ENCODE measurements around the gene ANKRD33. TPM values are rescaled to one million over a fixed set of nuclear protein-coding genes. Genes with fewer than 3 reads are reported as not detected.

Gene ANKRD33
- total RNA-seq, 1 experiment from 2014 or later, result not detected

DNA sequence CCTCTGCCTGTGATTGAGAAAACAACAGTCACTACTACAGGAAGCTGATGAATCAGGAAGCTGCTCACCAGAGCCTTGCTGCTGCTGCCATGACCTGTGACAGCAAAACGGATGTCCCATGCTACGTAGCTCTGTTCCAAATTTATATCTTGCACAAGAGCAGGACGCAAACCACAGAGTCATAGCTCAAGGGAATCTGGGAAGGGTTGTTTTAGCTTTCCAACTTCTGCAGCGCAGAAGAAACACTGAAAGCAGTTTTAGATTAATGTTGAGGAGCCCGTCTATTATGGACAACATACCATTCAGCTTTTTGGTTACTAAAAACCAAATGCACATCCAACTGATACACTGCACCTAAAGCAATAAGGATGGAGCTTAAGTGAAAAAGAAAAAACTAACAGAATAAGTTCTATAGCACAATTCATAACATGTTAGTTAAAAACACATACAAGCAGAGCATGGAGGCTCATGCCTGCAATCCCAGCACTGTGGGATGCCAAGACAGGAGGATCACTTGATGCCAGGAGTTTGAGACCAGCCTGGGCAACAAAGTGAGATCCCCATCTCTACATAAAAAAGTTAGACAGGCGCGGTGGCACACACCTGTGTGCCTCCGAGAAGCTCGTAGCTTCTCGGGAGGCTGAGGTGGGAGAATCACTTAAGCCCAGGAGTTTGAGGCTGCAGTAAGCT is 1.7 kb upstream of the ANKRD33 start:
- intact Hi-C loops (cut with micrococcal nuclease), result no loop called here
- Mint-ChIP-seq H3K27ac (ENCODE audit: low read depth, unreplicated experiment) (peak overlapping the region; percentile 74), H3K4me1 (ENCODE audit: insufficient read depth, unreplicated experiment) (peaks cover 14% of the 10 kb centered on the region), H3K9me3 (ENCODE audit: unreplicated experiment) (no peaks in the 10 kb centered on the region), H3K36me3 (ENCODE audit: insufficient read depth, unreplicated experiment) (no peaks in the 10 kb centered on the region), H3K4me3 (ENCODE audit: unreplicated experiment) (peak overlapping the region; percentile 25), H3K27me3 (ENCODE audit: insufficient read depth, unreplicated experiment) (no peaks in the 10 kb centered on the region)
- TF ChIP-seq, protein P1, sequence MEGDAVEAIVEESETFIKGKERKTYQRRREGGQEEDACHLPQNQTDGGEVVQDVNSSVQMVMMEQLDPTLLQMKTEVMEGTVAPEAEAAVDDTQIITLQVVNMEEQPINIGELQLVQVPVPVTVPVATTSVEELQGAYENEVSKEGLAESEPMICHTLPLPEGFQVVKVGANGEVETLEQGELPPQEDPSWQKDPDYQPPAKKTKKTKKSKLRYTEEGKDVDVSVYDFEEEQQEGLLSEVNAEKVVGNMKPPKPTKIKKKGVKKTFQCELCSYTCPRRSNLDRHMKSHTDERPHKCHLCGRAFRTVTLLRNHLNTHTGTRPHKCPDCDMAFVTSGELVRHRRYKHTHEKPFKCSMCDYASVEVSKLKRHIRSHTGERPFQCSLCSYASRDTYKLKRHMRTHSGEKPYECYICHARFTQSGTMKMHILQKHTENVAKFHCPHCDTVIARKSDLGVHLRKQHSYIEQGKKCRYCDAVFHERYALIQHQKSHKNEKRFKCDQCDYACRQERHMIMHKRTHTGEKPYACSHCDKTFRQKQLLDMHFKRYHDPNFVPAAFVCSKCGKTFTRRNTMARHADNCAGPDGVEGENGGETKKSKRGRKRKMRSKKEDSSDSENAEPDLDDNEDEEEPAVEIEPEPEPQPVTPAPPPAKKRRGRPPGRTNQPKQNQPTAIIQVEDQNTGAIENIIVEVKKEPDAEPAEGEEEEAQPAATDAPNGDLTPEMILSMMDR (IDR thresholded peaks at IDR 0.05; ENCODE audit: unreplicated experiment), result no peak
- peak; percentile 81 for DNase-seq (ENCODE audit: unreplicated experiment)
- POLR2A ChIA-PET, result interaction anchor here (0.6 to 1.0 kb wide), 3 partner anchors 216 to 608 kb away, joined by 3 to 4 read pairs (median 3); no protein-coding TSS in a partner anchor
- CTCF ChIA-PET, result interaction anchor here (0.6 to 1.9 kb wide), 9 partner anchors 9 to 465 kb away, joined by 3 to 13 read pairs (median 4); no protein-coding TSS in a partner anchor
- BruUV-seq (replicated peaks), result no TSS peak

DNA sequence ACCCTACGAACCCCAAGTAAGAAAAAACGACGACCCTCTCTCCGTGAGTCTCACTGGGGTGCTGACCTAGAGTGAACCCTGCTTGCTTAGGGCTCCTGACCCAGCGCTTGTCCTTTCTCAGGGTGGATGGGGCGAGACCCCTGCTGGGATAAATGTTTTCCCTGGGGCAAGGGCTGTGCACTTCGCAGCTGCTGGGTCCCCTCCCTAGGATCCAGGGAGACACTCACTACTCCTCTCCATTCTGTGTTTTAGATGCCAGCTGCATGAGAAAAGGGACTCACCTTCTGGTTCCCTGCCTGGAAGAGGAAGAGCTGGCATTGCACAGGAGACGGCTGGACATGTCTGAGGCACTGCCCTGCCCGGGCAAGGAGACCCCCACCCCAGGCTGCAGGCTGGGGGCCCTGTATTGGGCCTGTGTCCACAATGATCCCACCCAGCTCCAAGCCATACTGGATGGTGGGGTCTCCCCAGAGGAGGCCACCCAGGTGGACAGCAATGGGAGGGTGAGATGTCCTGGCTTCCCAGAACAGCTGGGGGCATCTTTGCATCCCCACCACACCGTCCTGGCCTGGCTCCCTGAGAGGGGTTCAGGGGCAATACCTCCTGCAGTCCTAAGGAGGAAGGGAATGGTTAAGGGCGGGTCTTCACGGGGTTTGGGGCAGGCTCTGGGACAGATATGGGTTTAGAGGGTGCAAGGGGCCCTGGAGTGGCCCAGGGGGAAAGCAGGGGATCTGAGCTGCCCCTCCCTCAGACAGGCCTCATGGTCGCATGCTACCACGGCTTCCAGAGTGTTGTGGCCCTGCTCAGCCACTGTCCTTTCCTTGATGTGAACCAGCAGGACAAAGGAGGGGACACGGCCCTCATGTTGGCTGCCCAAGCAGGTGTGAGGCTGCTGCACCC is 663 bp downstream of the ANKRD33 start:
- H3K27ac Mint-ChIP-seq (ENCODE audit: low read depth, unreplicated experiment), result no peak overlapping the region
- ChIA-PET POLR2A (interaction anchor here (0.7 kb wide), 1 partner anchor 10 kb away, joined by 3 read pairs; no protein-coding TSS in a partner anchor), CTCF (interaction anchor here (0.6 to 4.5 kb wide), 4 partner anchors 34 to 223 kb away, joined by 3 to 15 read pairs (median 4); no protein-coding TSS in a partner anchor)
- BruUV-seq (replicated peaks), result no TSS peak
- H3K9me3 Mint-ChIP-seq (ENCODE audit: unreplicated experiment), result no peaks in the 10 kb centered on the region
- no peaks in the 10 kb centered on the region for H3K36me3 Mint-ChIP-seq (ENCODE audit: insufficient read depth, unreplicated experiment)
- intact Hi-C loops (cut with micrococcal nuclease), result no loop called here
- H3K27me3 Mint-ChIP-seq (ENCODE audit: insufficient read depth, unreplicated experiment), result no peaks in the 10 kb centered on the region
- TF ChIP-seq, protein P1 (IDR thresholded peaks at IDR 0.05; ENCODE audit: unreplicated experiment), result no peak
- DNase-seq (ENCODE audit: unreplicated experiment), result no peak
- peaks cover 14% of the 10 kb centered on the region for H3K4me1 Mint-ChIP-seq (ENCODE audit: insufficient read depth, unreplicated experiment)
- no peak overlapping the region for H3K4me3 Mint-ChIP-seq (ENCODE audit: unreplicated experiment)

DNA sequence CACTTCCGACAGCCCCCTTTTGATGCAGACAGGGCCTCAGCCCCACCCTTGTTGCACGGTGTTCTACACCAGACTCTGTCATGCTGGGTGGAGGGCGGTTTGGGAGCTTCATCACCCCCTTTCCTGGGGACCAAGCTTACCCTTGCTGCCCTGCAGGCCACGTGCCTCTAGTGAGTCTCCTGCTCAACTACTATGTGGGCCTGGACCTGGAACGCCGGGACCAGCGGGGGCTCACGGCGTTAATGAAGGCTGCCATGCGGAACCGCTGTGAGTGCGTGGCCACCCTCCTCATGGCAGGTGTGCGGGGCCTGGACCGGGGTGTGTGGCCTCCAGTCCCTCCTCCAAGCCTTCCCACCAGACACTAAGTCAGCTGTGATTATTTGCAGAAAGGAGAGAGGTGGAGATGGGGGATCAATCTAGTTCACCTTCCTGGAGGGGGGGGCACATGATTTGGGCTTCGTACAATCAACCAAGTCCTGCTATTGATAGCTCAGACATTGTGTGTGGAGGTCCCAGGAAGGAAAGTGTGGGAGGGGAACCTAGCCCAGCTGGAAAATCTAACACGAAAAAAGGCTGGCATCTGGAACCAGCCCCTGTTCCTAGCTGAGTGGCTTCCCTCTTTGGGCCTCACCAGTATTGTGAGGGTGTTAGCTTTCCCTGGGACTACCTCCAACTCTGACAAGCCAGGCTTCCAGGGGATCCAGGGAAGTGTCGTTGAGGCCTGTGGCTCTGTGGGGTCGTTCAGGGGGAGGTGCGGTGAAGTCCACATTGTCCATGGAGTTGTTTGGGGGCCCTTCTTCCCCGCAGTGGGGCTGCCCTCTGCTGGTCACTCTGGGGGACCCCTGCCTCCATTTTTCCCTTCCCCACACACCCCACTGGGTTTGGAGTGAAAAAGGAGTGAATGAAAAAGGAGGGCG is 1.6 kb downstream of the ANKRD33 start:
- H3K27me3 Mint-ChIP-seq (ENCODE audit: insufficient read depth, unreplicated experiment), result no peaks in the 10 kb centered on the region
- DNase-seq (ENCODE audit: unreplicated experiment), result no peak
- TF ChIP-seq, protein P1 (IDR thresholded peaks at IDR 0.05; ENCODE audit: unreplicated experiment), result no peak
- H3K36me3 Mint-ChIP-seq (ENCODE audit: insufficient read depth, unreplicated experiment), result no peaks in the 10 kb centered on the region
- H3K4me3 Mint-ChIP-seq (ENCODE audit: unreplicated experiment), result no peak overlapping the region
- H3K27ac Mint-ChIP-seq (ENCODE audit: low read depth, unreplicated experiment), result no peak overlapping the region
- POLR2A ChIA-PET, result interaction anchor here (0.7 kb wide), 2 partner anchors 496 to 707 kb away, joined by 3 read pairs; no protein-coding TSS in a partner anchor
- intact Hi-C loops (cut with micrococcal nuclease), result no loop called here
- H3K4me1 Mint-ChIP-seq (ENCODE audit: insufficient read depth, unreplicated experiment), result peaks cover 13% of the 10 kb centered on the region
- no peaks in the 10 kb centered on the region for H3K9me3 Mint-ChIP-seq (ENCODE audit: unreplicated experiment)
- CTCF ChIA-PET, result interaction anchor here (0.7 to 4.5 kb wide), 3 partner anchors 33 to 1807 kb away, joined by 3 to 15 read pairs (median 4); no protein-coding TSS in a partner anchor
- no TSS peak for BruUV-seq (replicated peaks)
